Fibroblast of pulmonary artery (primary cell): ENCODE measurements around the gene KIAA1755.
A peak's percentile ranks its signal among the peaks of the same experiment; 100 is the strongest.

Experiments
- DNase-seq: peaks from one replicate; pipeline ENCODE4 v3.0.0-alpha.2; 2010; ENCODE audit warnings: low read depth
- H3K4me3 ChIP-seq: replicated peaks from 2 replicates; pipeline ENCODE4 v1.5.1; 2011; ENCODE audit warnings: low read depth, mild to moderate bottlenecking, control low read depth, low read length, moderate library complexity
- CTCF ChIP-seq: IDR thresholded peaks from 2 replicates; pipeline ENCODE4 v1.5.1; 2011; ENCODE audit warnings: mild to moderate bottlenecking, control low read depth, low read length, inconsistent platforms; ENCODE audit errors: missing control alignments

Gene KIAA1755

GRCh38 chr20:38238829-38239228, 21.7 kb downstream of the KIAA1755 start:
- H3K4me3 ChIP-seq: no peak overlapping the region
- no peak for TF ChIP-seq CTCF
- no peak for DNase-seq

GRCh38 chr20:38237381-38237780, 23.2 kb downstream of the KIAA1755 start:
- no peak for DNase-seq
- TF ChIP-seq CTCF: no peak
- no peak overlapping the region for H3K4me3 ChIP-seq

GRCh38 chr20:38231531-38232121, 28.9 kb downstream of the KIAA1755 start:
- peak; percentile 64 for DNase-seq
- TF ChIP-seq CTCF: no peak
- H3K4me3 ChIP-seq: no peak overlapping the region

- DNase-seq: no peak
- no peak overlapping the region for H3K4me3 ChIP-seq
- TF ChIP-seq CTCF: no peak
Measured at GRCh38 chr20:38230957-38231526, 29.5 kb downstream of the KIAA1755 start.

- no peak overlapping the region for H3K4me3 ChIP-seq
- no peak for DNase-seq
- TF ChIP-seq CTCF: no peak
Measured at GRCh38 chr20:38230253-38230551, 30.3 kb downstream of the KIAA1755 start.

- peak; percentile 65 for TF ChIP-seq CTCF
- peak; percentile 57 for DNase-seq
- H3K4me3 ChIP-seq: no peak overlapping the region
Measured at GRCh38 chr20:38229376-38230252, 30.9 kb downstream of the KIAA1755 start.
